NCI-H2171 treated with DMSO at 0.1 percent for 48 hours (cell line): ENCODE results near the gene ADRA2C.
"Not testable (repeated sequence)": the region's sequence is repeated elsewhere in the genome, so short reads cannot be mapped to it uniquely, and the experiment has no call there.

ENCODE experiments used
- DNase-seq: peaks from one replicate; lab custom pipeline; 2025; lab: John Stamatoyannopoulos, UW

ADRA2C gene

GRCh38 chr4:3813151-3814052 is 47.2 kb downstream of the ADRA2C start:
- DNase-seq = no peak

DNA sequence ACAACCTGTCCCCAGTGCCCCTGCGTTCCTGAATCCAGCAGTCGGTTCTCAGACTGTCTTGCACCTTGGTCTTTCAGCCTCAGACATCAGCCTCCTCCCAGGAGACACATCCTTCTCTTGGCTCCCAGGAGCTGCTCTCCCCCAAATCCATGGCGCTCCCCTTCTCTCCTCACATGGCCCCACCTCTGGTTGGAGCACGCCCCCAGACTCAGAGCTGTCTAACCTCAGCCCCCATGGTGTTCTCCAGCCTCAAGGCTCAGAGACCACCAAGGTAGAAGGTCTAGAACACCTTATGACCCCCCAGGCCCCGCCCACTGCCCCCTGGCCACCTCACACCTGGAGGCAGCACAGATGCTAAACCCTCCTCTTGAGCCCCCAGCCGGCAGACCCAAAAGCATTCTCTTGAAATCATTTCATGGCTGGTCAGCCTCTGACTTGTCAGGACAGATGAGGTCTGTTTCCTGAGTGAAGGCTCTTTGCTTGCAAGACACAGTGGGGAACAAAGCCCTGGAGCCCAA is 47.9 kb downstream of the ADRA2C start:
- no peak for DNase-seq

DNA sequence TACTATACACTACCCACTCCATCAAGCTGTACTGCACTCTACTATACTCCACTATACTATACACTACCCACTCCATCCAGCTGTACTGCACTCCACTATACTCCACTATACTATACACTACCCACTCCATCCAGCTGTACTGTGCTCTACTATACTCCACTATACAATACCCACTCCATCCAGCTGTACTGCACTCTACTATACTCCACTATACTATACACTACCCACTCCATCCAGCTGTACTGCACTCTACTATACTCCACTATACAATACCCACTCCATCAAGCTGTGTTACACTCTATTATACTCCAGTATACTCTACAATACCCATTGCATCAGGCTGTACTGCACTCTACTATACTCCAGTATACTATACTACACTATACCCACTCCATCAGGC is 48.7 kb downstream of the ADRA2C start:
- DNase-seq = not testable (repeated sequence)

- no peak for DNase-seq
Observed at GRCh38 chr4:3816256-3816825, 50.2 kb downstream of the ADRA2C start.

- DNase-seq = no peak
Observed at GRCh38 chr4:3816983-3817960, 51.1 kb downstream of the ADRA2C start.
